GM12801 (cell line): ENCODE measurements around the gene THOC1.

Experiments
- TF ChIP-seq, protein P1 (sequence below): IDR thresholded peaks from one replicate; pipeline ENCODE4 v1.5.1; 2011; ENCODE audit warnings: control low read depth; ENCODE audit not compliant: insufficient read length; ENCODE audit errors: extremely low read depth

THOC1 gene

DNA sequence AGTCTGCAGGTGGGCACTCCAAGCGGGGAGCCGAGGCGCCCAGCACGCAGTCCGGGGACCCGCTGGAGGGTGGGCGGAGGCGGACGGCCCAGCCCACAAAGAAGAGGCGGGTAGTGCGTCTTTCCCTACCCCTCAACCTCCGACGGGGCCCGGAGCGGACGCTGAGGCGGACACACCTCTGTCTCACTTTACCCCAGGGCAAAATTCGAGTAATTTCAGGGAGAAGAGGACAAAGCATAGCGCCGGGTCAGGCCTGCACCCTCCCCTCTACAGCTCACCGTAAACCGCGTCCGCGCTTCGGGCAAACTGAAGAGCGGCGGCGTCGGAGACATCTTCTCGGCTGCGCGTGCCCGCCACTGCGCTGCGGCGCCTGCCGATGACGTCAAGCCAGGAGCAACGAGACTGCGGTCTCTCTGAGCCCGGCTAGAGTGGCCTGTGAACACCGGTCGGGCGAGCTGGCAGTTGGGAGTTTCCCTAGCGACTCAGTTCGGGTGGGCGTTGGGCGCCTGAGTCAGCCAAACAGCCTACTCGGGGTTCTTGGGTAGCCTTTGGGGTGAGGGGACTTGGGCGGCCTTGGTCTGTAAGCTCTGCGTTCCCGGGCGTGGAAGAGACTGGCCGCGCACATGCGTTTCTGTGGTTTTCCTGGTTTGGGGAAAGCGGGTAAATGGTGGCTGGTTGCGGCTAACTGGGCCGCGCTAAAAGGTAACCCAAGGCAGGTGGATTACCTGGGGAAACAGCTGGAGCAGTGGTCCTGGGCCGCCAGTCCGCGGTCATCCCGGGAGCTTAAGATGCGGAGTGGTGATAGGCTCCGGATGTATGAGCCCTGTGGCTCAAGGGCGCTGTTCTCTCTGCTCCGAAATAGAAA, at the start of gene THOC1:
TSS of gene THOC1 (minus strand) at position 360 of the 865 bp plus-strand sequence. CDS start at position 332, 28 bp downstream.
- TF ChIP-seq, protein P1, sequence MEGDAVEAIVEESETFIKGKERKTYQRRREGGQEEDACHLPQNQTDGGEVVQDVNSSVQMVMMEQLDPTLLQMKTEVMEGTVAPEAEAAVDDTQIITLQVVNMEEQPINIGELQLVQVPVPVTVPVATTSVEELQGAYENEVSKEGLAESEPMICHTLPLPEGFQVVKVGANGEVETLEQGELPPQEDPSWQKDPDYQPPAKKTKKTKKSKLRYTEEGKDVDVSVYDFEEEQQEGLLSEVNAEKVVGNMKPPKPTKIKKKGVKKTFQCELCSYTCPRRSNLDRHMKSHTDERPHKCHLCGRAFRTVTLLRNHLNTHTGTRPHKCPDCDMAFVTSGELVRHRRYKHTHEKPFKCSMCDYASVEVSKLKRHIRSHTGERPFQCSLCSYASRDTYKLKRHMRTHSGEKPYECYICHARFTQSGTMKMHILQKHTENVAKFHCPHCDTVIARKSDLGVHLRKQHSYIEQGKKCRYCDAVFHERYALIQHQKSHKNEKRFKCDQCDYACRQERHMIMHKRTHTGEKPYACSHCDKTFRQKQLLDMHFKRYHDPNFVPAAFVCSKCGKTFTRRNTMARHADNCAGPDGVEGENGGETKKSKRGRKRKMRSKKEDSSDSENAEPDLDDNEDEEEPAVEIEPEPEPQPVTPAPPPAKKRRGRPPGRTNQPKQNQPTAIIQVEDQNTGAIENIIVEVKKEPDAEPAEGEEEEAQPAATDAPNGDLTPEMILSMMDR: no peak

GRCh38 chr18:317618-318017, 49.8 kb upstream of the THOC1 start:
- TF ChIP-seq, protein P1: no peak

DNA sequence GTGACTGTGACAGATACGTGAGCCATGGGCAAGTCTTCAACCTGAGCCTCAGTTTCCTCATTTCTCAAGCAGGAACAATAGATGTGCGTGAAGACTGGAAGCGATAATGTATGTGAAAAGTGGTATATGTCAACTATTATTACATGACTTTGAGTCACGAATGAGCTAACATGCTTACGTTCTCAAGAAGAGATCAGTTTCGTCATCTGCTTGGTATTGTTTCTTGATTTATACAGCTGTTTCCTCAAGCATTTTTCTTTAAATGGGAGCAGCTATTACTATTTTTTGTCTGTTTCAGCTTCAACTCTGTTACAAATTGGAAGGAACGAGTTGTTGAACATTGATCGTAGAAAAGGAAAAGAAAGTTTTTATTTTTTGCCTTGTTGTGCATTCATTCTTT, 48.5 kb upstream of the THOC1 start:
- TF ChIP-seq, protein P1: no peak

- TF ChIP-seq, protein P1: no peak
Measured at GRCh38 chr18:313931-314330, 46.1 kb upstream of the THOC1 start.

- TF ChIP-seq, protein P1: no peak
Measured at GRCh38 chr18:312415-312814, 44.6 kb upstream of the THOC1 start.

DNA sequence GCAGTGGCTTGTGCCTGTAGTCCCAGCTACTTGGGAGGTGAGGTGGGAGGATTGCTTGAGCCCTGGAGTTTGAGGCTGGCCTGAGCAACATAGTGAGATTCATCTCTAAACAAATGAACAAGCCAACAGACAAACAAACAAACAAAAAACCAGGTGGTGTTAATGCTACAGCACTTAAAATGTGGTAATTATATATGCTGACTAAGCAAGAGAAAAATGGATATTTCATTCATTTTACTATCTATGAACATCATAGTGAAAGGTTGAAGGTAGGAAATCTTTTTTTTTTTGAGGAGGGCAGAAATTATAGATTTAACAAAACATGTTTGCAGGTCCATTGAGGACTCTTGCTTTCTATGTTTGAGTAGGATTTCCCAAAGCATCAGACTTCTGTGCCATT, 42.2 kb upstream of the THOC1 start:
- TF ChIP-seq, protein P1: no peak

- TF ChIP-seq, protein P1: no peak
Measured at GRCh38 chr18:306608-307255, 38.9 kb upstream of the THOC1 start.
